Kidney glomerular epithelial cell (primary cell): ENCODE measurements around the gene KCNK4.

ENCODE experiments used
- DNase-seq: peaks from one replicate; lab custom pipeline; 2025; lab: John Stamatoyannopoulos, UW

The KCNK4 gene

DNA sequence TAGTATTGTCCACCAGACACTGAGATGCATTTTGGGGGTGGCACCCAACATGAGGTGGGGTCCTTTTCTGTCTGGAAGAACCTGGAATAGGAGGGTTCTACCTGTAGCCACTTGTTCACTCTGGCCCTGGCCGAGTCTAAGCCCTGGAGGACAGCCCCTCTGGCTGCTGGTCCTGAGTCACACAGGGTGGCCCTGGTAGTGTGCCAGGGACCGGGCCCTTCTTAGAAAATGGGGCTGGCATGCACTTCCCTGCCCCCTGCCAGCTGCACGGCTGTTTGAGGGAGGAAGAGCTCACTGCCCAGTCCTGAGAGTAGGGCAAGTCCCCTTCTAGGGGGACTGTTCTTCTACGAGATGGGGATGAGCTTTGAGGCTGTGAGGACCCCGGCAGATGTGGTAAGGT lies 37.6 kb upstream of the KCNK4 start:
- DNase-seq = no peak

DNA sequence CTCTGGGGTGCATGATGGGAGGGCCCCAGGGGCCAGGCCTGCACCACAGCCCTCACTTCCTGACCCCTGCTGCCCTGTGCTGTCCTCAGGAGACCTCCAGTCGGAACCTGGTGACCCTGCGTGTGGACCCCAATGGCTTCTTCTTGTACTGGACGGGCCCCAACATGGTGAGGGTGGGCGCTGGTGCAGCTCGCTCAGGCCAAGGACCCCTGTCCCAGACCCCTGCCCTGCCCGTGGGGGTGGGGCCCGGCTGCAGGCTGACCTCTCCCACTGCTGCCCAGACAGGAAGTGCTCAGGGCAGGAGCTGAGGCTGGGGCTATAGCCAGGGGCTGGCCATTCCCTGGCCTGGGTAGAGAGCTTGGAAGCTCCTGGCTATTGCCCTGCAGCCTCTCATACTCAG lies 36.8 kb upstream of the KCNK4 start:
- no peak for DNase-seq

DNA sequence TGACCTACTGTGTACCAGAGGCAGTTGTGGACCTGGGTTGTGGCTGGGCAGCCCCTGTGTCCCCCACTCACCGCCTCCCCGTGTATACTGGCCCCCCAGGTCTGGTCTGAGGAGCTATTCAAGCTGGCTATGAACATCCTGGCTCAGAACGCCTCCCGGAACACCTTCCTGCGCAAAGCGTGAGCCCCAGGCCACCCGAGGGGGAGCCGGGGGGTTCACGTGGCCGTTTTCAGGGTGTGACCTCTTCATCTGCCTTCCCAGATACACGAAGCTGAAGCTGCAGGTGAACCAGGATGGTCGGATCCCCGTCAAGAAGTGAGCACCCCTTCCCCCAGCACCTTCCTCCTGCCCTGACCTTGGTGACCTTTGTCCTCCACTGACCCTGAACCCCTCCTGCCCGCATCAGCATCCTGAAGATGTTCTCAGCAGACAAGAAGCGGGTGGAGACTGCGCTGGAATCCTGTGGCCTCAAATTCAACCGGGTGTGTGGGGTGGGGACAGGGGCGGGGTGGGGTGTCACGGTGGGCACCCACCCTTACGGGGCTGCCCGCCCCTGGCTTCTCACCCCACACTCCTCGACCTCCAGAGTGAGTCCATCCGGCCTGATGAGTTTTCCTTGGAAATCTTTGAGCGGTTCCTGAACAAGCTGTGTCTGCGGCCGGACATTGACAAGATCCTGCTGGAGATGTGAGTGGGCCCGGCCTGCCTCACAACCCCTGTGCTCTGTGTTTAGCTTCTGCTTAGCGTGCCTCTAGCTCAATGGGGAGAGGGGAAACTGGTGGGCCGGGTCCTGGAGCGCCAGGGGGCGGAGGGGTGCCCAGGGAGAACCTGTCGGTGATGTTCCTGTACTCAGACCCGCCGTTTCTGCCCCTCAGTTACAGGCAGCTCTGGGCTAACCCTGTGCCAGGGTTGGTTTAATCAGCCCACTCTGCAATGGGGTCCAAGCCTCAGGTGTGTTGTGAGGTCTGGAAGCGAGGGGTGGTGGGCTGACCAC lies 35.7 kb upstream of the KCNK4 start:
- no peak for DNase-seq

DNA sequence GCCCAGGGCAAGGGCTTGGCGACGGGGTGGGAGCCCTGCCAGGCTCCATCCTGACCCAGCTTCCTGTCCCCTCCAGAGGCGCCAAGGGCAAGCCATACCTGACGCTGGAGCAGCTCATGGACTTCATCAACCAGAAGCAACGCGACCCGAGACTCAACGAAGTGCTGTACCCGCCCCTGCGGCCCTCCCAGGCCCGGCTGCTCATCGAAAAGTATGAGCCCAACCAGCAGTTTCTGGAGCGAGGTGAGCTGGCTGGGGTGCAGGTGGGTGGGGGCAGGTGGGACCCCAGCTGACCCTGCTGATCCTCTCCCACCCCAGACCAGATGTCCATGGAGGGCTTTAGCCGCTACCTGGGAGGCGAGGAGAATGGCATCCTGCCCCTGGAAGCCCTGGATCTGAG lies 34.8 kb upstream of the KCNK4 start:
- no peak for DNase-seq

DNA sequence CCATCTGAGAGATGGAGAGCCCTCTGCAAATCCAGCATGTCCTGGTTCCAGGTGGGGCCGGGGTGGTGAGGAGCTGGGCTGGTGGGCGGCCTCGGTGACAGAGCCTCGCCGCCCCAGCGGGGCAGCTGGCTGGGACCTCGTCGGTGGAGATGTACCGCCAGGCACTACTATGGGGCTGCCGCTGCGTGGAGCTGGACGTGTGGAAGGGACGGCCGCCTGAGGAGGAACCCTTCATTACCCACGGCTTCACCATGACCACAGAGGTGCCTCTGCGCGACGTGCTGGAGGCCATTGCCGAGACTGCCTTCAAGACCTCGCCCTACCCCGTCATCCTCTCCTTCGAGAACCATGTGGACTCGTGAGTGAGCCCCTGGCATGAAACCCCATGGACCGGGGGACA lies 32.7 kb upstream of the KCNK4 start:
- no peak for DNase-seq

DNA sequence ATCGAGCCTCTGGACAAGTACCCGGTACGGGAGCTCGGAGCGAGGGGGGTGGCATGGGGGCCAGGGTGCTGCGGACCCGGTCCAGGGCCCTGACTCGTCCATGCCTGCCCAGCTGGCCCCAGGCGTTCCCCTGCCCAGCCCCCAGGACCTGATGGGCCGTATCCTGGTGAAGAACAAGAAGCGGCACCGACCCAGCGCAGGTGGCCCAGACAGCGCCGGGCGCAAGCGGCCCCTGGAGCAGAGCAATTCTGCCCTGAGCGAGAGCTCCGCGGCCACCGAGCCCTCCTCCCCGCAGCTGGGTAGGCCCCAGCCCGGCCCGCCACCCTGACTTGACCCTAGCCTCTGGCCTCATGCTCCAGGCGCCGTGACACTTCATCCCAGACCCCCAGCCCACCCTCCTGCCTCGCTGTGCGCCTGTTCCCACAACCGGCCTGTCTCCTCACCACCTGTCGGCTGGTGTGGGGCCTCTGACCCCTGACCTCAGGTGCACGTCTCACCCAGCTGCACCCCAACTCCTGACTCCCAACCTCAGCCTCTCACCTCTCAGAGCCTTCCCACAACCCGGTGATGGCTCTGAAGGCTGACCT lies 32.1 kb upstream of the KCNK4 start:
- no peak for DNase-seq

DNA sequence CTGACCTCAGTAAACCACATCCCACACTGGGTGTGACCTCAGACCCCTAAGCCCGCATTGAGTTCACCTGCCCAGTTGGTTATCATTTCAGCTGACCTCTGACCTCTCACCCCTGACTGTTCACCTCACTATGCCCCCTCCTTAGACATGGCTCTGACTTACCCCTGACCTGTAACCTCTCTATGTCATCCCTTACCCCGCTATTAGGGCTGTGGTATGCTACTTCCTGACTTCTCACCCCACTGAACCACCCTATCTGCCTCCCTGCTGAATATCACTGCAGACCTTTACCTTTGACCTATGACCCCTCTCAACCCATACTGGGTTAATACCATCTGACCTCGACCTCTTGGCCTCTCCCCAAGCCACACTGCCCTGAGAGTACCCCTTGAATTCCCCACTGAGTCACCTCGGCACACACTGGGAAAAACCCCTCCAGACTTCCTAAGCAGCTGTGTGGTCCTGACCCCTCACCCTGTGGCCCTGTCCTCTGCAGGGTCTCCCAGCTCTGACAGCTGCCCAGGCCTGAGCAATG lies 31.5 kb upstream of the KCNK4 start:
- no peak for DNase-seq

DNA sequence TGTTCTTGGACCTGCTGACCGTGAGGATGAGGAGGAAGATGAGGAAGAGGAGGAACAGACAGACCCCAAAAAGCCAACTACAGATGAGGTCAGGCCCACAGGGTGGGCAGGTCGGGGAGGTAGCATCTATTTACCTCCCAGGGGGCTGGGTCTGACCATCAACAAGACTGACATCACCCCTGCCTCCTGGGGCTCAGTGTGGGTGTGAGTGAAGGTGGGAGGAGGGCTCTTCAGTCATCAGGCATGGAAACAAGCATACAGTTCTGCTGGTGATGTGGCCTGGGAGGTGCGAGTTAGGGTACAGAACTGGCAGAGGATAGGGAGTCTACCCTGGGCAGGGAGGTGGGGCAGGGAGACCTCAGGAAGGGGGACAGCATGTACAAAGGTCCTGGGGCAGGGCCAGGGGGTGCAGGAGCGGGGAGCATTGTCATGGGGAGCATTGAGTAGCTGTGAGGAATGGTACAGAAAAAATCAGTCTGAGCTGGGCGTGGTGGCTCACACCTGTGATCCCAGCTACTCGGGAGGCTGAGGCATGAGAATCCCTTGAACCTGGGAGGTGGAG lies 30.9 kb upstream of the KCNK4 start:
- no peak for DNase-seq

DNA sequence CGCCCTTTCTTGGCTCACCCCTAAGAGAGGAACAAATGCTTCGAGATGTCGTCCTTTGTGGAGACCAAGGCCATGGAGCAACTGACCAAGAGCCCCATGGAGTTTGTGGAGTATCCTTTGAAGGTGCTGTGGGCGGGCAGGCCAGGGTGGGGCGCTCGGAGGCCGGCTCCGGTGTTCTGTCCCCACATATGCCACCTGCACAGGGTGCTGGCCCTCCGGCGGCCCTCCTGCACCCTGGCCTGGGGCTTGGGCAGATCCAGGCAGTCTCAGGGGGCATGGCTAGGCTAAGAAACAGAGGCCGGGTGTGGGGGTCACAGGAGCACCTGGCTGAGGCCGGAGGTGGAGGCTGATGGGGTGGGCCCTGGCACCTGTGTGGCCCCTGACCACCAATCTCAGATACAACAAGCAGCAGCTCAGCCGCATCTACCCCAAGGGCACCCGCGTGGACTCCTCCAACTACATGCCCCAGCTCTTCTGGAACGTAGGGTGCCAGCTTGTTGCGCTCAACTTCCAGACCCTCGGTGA lies 29.5 kb upstream of the KCNK4 start:
- DNase-seq = no peak

DNA sequence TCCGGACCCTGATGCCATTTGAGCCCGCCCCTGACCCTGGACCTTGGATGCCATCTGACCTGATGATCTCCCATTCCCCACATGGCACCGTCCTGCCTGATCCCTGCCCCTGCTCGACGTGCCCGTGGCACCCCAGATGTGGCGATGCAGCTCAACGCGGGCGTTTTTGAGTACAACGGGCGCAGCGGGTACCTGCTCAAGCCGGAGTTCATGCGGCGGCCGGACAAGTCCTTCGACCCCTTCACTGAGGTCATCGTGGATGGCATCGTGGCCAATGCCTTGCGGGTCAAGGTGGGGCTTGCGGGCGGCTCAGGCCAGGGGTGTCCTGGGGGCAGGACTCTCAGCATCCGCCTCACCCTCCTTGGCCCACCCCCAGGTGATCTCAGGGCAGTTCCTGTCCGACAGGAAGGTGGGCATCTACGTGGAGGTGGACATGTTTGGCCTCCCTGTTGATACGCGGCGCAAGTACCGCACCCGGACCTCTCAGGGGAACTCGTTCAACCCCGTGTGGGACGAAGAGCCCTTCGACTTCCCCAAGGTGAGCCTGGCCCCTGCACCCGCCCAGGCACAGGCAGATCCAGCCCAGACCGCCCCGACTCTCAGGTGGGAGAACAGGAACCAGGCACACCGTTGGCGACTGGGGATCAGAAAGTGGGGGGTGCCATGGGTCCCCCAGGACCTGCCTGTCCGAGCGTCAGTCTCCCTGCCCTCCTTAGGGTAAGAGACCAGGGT lies 28.7 kb upstream of the KCNK4 start:
- no peak for DNase-seq

DNA sequence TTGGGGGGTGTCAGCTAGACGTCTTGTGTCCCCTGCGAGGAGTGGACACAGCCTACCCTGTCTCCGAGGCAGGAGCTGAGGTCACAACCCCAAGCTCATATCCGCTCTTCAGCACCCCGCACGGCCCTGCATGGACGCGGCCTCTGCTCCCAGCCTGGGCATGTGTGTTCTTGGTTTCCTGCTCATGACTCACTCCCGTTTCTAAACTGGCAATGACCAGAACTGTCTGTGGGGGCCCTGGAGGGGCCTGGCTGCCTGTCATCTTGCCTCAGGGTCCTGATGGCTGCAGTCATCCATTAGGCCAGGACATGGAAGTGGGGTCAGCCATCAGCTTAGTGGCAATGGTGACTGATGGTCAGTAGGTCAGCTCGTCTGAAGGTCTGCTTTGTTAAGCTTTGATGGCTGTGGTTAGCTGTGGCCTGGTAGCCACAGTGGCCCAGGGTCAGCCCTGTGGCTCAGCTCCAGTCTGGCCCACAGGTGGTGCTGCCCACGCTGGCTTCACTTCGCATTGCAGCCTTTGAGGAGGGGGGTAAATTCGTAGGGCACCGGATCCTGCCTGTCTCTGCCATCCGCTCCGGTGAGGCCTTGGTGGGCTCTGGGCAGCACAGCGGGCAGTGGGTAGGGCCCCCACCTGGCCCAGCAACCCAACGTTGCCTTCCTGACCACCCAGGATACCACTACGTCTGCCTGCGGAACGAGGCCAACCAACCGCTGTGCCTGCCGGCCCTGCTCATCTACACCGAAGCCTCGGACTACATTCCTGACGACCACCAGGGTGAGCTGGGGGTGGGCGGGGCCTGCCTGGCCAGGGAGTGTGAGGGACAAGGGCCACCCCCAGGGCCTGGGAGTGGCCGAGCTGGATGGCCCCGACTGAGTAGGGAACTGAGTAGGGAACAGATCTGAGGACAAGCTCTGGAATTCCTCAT lies 27.8 kb upstream of the KCNK4 start:
- DNase-seq = no peak

DNA sequence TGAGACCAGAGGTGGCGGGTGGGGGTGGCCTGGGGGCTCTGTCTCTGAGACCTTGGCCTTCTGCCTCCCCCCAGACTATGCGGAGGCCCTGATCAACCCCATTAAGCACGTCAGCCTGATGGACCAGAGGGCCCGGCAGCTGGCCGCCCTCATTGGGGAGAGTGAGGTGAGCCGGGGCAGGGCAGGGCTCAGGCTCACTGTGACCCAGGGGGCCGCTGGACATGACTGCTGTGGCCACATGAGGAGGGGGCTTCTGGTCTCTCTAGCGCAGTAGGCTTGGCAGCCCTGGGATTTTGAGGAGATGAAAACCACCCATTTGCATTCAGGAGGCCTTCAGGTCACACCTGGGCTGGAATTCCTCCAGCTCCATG lies 27.2 kb upstream of the KCNK4 start:
- no peak for DNase-seq

DNA sequence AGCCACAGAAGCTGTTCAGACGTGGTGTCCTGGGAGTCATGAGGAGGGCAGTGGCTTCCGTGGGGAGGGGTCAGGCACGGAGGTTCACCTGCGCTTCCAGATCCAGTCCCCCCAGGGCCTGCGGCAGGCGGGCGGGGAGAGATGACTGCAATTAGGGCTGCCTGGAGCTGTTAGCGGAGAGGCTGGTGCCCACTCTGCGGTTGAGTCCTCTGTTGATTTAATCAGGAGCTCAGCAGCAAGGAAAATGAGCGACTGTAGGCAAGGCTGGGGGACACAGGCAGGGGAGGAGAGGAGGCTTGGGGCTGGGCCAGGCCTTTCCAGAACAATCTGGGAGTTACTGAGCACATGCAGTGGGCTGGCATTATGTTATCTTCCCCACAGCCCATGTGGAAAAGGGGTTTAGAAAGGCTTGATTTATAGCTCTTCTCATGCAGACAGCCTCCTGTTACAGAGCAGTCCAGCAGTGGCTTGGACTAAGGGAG lies 26.7 kb upstream of the KCNK4 start:
- no peak for DNase-seq

DNA sequence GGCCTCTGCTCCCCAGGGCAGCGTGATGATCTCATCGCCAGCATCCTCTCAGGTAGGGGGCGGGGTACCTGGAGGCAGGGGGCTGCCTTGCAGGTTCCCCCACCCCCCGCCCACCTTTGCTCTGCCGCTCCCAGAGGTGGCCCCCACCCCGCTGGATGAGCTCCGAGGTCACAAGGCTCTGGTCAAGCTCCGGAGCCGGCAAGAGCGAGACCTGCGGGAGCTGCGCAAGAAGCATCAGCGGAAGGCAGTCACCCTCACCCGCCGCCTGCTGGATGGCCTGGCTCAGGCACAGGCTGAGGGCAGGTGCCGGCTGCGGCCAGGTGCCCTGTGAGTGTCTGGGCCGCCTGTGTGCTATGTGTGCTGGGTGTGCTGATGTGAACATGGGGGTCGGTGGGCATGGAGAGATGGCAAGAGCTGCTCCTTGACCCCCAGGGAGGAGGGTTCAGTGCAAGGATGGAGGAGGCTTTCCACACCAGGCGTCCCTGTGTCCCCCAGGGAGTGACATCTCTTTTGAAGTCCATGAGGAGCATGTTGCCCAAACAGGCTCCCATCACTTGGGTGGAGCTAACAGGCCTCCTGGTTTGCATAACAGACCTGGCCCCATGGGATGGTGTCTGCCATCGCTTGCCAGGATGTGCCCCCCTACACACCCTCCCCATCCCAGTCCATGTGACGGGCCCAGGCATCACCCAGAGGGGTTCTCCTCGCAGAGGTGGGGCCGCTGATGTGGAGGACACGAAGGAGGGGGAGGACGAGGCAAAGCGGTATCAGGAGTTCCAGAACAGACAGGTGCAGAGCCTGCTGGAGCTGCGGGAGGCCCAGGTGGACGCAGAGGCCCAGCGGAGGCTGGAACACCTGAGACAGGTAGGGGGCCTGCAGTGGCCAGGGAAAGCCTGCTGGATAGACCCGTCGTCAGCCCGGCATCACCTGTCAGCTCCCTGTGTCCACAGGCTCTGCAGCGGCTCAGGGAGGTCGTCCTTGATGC lies 25.6 kb upstream of the KCNK4 start:
- DNase-seq = no peak

DNA sequence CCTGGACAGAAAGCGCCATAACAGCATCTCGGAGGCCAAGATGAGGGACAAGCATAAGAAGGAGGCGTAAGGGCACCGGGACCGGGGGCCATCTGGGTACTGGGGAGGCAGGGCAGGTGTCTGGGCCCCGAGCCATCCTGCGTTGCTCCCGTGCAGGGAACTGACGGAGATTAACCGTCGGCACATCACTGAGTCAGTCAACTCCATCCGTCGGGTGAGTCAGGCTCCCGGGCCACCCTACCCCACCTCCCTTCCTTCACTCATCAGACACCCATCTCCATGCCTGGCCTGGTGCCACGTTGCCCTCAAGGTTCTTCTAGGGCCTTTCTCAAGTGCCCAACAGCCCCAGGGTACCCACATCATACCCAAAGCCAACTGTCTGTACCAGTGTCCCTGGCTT lies 24.8 kb upstream of the KCNK4 start:
- DNase-seq = no peak

DNA sequence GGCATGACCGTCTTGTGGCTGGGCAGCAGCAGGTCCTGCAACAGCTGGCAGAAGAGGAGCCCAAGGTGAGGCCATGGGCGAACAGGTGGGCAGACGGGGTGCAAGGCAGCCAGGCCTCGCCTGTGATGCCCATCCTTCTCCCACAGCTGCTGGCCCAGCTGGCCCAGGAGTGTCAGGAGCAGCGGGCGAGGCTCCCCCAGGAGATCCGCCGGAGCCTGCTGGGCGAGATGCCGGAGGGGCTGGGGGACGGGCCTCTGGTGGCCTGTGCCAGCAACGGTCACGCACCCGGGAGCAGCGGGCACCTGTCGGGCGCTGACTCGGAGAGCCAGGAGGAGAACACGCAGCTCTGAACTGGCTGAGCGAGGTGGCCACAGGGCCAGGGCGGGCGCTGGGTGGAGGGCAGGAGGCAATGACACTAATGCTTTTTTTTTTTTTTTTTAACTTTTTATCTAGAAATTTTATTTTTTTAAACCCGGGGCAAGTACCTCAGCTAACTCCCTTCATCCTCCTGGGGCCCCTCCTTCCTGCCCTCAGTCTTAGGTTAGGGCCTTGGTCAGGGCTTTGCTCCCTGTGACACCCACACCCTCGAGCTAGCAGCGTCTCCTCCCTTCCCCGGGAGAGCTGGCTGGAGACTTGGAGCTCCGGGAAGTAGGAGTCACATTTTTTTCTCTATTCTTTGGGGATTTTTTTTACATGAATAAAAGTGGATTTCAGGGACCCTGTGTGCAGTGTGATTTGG lies 23.7 kb upstream of the KCNK4 start:
- DNase-seq = no peak

DNA sequence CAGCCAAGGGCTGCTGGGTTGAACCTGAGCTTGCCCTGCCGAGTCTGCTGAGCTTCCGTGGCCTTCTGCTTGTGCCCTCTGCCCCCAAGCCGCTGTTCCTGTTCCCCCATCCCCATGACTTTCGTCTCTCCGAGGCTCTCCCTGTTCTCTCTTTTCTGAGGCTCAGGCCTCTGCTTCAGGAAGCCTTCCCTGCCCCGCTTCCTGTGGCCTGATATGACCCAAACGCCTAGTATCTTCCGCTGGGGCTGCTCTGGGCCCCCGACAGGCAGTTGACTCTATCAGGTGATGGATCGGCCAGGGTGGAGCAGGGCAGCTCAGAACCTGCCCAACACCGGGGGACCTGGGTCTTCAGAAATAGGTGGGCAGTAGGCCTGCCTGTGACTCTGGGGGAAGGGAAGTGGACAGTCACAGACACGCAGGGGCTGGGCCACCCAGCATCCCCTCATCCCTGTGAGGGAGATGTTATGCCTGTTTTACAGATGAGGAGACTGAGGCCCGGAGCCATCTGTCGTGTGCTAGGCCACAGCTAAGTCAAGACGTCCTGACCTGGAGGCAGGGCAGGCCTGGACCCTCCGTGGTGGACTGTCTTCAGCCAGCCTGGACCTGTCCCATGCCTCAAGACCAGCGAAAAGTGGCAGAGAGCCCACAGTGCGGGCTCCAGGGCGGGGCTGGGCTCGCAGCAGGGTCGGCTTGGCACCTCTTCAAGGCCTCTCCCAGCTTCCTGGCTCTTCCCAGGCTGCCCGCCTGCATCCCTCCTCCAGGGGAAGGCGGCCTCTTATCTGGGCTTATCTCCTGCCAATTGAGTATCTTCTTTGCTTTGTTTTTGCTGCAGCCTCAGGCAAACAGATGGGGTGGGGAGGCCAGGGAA lies 22.8 kb upstream of the KCNK4 start:
- DNase-seq = no peak
